HG03378 (cell line): Measurements from ENCODE around the gene TRPM3.
A peak's percentile ranks its signal among the peaks of the same experiment; 100 is the strongest.

Source experiments
- ATAC-seq: cut with Tn5 transposase; IDR thresholded peaks from one replicate; pipeline ENCODE4 v1.9.1; 2021; ENCODE audit warnings: mild to moderate bottlenecking, moderate library complexity; ENCODE audit not compliant: unreplicated experiment

The TRPM3 gene

GRCh38 chr9:70616228-70616990 is 505.0 kb downstream of the TRPM3 start:
- no peak for ATAC-seq

DNA sequence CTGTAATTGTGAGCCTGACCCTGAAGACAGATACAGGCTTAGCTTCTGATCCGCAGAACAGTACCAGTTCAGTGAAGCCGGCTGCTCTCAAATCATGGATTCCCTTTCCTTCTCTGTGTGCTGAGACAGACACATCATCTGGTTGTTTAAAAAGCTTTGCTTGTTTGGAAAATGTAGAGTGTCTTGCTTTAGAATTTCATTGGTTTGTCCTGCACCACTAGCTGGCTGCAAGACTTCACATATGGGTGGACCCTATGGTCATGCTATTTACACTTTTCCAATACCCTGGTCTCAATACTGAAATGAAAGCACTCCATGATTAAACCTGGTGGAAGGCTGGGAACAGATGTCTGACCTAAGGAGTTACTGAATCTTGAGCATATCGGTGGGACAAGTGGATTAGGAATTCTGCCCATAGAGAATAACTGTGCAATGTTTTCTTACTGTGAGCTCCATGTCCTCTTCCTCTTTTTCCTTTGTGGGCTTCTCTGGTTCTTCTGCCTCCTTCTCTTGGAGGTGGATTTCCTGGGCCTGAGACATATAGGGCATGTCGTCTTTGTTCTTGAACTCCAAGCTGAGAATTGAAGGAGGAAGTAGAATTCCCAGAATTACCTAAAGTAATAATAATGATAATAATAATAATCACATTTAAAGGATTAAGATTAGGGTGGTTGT is 505.8 kb downstream of the TRPM3 start:
- ATAC-seq, result no peak

- no peak for ATAC-seq
These were observed 506.5 kb downstream of the TRPM3 start for GRCh38 chr9:70614786-70615463.

DNA sequence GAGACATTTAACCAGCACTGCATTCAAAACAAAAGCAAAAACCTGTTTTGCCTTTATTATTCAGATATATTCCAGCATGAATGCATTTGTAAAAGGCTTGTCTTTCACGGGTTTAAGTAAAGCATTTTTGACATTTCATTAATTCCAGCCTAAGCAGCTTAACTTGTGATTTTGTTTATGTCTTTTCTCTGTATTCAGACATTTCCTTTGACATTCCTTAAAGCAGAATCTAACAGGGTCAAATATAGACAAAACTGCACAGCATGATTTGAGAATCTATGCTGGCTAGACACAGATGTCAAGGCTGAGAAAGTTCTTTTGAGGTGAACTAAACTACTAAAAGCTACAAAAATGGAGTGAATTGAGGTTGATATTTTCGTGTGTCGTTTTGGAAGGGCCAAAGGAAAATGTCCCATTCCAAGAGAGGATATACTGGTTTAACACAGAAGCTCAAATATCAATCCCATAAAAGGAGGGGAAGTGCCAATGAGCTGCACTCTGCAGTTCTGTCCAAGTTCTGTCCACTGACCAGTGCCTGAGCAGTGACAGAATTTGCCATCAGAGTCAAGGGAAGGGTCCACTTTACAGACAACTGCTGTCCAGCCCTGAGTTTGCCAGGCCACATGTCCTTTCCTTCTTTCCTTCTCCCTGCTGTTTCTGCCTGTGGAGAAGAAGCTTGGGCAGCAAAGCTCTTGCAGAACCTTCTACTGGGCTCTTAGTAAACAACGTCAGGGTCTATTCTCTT is 508.2 kb downstream of the TRPM3 start:
- ATAC-seq, result no peak

DNA sequence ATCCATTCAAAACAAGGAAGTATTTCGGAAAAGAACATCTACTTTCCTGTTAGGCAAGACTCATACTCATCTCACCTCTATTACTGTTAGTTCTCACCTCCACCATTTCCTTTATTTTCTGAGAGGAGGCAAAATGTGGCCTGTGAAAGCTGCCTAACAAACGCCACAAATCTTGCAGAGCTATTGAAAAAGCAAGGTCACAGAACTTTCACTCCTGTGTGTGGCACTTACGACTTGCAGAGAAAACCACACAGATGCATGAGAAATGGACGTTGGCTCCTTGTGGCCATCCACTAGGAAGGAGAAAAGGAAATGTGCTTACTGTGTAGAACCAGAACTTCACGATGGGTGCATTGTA is 511.2 kb downstream of the TRPM3 start:
- no peak for ATAC-seq

DNA sequence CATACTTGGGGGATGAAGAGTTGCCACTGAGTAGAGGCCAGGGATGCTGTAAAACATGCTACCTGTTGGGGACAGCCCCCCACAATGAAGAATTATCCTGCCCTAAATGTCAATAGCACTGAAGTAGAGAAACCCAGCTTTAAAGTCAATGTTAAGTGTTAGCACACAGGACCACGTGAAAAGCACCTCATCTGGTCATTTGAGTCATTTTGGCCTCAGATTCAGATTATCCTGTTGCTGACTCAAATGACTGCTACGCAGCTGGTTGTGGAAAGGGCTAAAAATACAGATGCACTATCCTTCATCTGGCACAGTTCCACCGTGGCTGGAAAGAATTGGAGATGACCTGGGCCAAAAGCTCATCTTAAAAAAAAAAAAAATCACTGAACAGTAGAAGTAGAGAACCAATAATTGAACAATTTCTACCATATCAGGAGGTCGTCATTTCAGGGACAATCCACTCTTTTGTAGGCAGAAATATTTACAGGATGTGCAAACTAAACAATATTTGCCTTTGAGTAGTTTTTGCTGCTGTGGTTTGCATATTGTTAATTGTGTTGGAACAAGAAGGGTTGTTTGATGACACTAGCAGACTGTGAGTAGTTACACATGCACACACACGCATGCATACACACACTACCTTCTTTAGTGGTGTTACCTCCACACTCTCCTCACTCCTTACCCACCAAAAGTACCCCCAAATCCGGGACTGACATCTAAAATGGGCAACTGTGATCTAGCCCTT is 511.7 kb downstream of the TRPM3 start:
- ATAC-seq, result no peak

- no peak for ATAC-seq
These were observed 512.4 kb downstream of the TRPM3 start for GRCh38 chr9:70609011-70609410.

- ATAC-seq, result no peak
These were observed 513.5 kb downstream of the TRPM3 start for GRCh38 chr9:70607926-70608325.

DNA sequence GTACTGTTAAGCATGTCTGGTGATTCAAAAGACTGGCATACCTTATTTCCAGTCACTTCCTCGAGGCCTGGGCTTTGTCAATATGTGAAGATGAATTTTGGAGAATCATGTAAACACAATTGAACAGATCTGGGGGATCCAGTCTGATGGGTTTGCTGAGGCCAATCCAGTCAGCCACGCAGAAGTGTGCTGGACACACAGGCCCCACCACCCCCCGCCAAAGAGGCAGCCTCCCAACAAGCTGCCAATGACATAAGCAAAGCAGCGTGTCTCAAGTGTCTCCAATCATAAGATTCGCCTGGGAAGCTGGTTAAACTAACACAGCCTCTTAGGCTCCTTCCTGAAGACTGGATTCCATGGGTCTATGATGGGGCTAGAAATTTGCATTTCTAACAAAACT is 514.1 kb downstream of the TRPM3 start:
- no peak for ATAC-seq

- ATAC-seq, result no peak
These were observed 518.4 kb downstream of the TRPM3 start for GRCh38 chr9:70603020-70603411.

DNA sequence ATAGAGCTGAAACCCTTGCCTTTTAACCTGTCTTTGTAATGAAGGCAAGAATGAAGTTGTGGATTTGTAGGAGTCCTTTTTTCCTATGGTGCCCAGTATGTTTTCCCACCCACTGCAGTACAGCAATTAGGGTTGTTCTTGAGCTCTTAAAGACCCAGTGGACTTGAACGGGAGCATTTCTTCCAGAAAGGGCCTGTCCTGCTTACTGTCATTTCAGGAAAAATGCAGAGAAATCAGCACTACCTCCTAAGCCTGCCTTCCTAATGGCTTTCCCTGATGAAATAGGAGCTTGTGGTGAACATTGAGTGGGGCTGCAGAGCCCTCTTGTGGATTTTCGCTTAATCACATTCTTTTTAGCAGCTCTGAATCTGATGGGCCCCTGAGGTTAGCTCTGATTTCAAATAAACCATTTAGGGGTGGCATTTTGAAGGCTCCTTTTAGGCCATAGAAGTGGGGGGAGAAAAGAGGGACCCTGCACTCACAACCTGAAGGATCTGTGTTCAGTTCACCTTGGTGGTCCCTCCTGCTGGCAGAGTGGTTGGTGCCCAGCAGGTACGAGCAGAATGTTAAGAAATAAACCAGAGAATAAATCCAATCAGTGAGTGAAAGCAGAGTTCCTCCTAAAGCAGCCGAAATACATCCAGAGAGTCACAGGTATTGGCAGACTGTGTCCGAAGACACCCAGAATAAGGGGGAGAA is 519.0 kb downstream of the TRPM3 start:
- ATAC-seq, result peak; percentile 85

DNA sequence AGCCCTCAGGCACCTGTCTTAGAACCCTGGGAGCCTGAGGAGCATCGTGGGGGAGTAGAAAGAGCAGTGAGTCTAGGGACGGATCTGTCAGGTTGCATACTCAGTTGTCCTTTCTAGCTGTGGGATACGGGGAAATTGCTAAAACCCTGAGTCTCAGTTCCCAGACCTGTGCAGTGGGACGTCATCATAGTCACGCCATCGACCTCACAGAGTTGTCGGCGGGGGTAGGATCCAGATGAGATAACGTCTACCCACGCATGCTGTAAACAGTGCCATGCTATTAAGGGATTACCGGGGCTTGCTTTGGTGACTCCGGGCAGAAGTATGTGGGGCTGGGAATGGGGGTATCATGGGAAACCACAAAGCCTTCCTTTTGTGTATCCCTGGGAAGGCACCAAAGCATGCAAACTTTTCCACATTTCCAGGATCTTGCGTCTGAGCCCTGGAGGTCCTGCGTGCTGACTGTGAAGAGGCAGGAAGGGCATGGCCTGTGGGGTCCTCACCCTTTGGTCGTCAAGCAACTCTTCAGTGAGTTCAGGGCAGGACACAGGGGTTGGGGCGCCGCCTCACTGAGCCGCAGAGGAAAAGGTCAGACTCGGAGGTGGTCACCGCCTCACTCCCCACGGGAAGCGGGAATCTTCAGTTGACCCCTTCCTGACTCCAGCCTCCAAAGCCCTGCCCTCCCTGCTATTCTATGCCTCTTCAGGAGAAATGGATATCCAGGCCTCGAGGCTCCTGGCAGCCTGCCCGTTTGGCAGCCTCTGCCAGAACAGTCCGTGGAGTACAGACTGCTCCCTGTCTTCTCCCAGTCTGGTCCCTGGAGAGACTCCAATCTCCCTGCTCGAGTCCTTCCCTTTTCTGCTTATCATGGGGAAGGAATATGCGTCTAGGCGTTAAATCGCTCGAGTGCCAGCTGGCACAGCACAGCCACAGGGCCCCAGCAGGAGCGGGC is 520.1 kb downstream of the TRPM3 start:
- ATAC-seq, result no peak

DNA sequence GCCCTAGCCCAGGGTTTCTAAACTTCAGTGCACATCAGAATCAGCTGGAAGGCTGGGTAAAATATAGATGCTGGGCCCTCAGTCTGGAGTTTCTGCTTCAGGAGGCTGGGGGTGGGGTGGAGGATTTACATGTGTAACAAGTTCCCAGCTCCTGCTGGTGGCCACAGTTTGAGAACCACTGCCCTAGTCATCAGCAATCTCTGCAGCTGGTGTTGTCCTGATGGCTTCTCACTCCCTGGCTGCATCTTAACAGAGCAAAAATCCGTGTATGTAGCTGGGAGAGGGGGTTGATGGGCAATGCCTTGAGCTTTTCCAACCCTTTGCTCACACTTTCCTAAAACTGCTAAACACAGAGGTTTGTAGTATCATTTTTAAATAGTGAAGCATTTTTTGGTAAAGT is 520.9 kb downstream of the TRPM3 start:
- ATAC-seq, result no peak

- ATAC-seq, result no peak
These were observed 523.5 kb downstream of the TRPM3 start for GRCh38 chr9:70597886-70598285.

GRCh38 chr9:70595211-70595610 is 526.2 kb downstream of the TRPM3 start:
- no peak for ATAC-seq

GRCh38 chr9:70594386-70594944 is 527.0 kb downstream of the TRPM3 start:
- ATAC-seq, result no peak

- ATAC-seq, result no peak
These were observed 528.2 kb downstream of the TRPM3 start for GRCh38 chr9:70593241-70593640.

DNA sequence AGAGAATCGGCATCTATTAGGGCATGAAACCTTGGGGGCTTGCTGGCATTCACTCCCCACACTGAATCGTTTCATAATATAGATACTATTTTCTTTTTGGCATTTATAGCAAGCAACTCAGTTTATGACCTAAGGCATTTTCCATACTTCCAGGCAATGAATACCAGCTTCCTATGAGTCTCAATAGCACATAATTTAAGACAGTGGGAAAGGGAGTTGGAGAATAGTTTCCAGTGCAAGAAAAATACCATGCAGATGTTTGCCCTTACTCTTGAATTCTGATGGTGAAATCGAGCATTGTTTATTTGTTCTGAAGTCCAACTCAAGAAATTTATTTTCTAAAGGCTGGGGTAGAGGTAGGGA is 531.1 kb downstream of the TRPM3 start:
- no peak for ATAC-seq
